ENCODE measurements around the gene CTNNA1. TPM values are rescaled to one million over a fixed set of nuclear protein-coding genes. Genes with fewer than 3 reads are reported as not detected.
"Not testable (repeated sequence)": the region's sequence is repeated elsewhere in the genome, so short reads cannot be mapped to it uniquely, and the experiment has no call there.

Gene CTNNA1
- total and polyA plus RNA-seq, 4 donors, result 208 to 295 (median 253) TPM

DNA sequence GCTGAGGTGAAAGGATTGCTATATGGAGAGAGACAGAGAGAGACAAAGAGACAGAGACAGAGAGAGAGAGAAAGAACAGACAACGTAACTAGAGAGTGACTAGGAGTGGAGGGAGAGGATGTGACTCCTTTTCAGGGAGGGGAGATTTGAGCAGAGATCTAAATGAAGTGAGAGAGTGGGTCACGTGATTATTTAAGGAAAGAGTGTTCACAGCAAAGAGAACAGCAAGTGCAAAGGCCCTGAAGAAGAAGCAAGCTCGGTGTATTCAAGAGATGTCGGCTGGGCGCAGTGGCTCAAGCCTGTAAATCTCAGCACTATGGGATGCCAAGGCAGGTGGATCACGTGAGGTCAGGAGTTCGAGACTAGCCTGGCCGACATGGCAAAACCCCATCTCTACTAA is 40.9 kb upstream of the CTNNA1 start:
- 98% methylated on average over 7 of the region's 8 CpGs for WGBS (ENCODE audit: insufficient coverage)
- Histone ChIP-seq H3K4me1 (ENCODE audit: control insufficient read depth, insufficient read depth, low read length) (peaks cover 12% of the 10 kb centered on the region), H3K9me3 (ENCODE audit: control insufficient read depth, insufficient read depth, low read length) (no peaks in the 10 kb centered on the region), H3K27ac (ENCODE audit: low read depth, low read length) (no peak overlapping the region), H3K27me3 (ENCODE audit: control insufficient read depth, insufficient read depth, low read length) (no peaks in the 10 kb centered on the region), H3K36me3 (ENCODE audit: control insufficient read depth, insufficient read depth, low read length) (no peaks in the 10 kb centered on the region), H3K4me3 (ENCODE audit: low read depth, low read length) (no peak overlapping the region)
- no peak for DNase-seq (ENCODE audit: low read depth in 4 of 6, low spot score in 6 of 6)

DNA sequence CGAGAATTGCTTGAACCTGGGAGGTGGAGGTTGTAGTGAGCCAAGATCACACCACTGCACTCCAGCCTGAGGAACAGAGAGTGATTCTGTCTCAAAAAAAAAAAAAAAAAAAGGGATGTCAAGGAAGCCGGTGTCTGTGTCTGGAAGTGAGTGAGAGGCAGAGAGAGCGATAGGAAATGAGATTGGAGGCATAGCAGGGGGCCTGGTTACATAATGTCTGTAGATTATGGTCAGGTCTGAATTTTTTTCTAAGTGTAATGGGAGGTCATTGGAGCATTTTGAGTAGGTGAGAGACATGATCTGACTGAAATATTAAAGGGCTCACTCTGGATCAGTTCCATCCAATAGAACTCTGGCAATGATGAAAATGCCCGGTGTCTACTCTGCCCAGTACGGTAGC is 40.4 kb upstream of the CTNNA1 start:
- H3K4me1 ChIP-seq (ENCODE audit: control insufficient read depth, insufficient read depth, low read length), result peaks cover 12% of the 10 kb centered on the region
- H3K36me3 ChIP-seq (ENCODE audit: control insufficient read depth, insufficient read depth, low read length), result no peaks in the 10 kb centered on the region
- no peaks in the 10 kb centered on the region for H3K9me3 ChIP-seq (ENCODE audit: control insufficient read depth, insufficient read depth, low read length)
- H3K4me3 ChIP-seq (ENCODE audit: low read depth, low read length), result no peak overlapping the region
- 81% methylated on average over 3 of the region's 5 CpGs for WGBS (ENCODE audit: insufficient coverage)
- H3K27me3 ChIP-seq (ENCODE audit: control insufficient read depth, insufficient read depth, low read length), result no peaks in the 10 kb centered on the region
- H3K27ac ChIP-seq (ENCODE audit: low read depth, low read length), result no peak overlapping the region
- no peak for DNase-seq (ENCODE audit: low read depth in 4 of 6, low spot score in 6 of 6)

DNA sequence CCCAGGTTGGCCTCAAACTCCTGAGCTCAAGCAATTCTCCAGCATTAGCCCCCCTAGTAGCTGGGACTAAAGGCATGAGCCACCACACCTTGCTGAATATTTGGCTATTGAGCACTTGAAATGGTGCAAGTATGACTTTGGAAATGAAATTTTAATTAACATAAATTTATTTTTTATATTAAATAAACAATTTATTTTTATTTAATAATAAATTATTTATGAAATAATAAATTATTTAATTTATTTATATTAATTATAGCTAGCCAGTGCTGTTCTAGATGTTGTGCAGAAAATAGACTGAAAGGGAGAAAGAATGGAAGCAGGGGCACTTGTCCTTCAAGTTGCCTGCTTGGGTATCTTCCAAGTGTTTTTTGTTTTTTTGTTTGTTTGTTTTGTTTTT is 40.0 kb upstream of the CTNNA1 start:
- DNase-seq (ENCODE audit: low read depth in 4 of 6, low spot score in 6 of 6), result no peak
- Histone ChIP-seq H3K27me3 (ENCODE audit: control insufficient read depth, insufficient read depth, low read length) (no peaks in the 10 kb centered on the region), H3K4me1 (ENCODE audit: control insufficient read depth, insufficient read depth, low read length) (peaks cover 12% of the 10 kb centered on the region), H3K4me3 (ENCODE audit: low read depth, low read length) (no peak overlapping the region), H3K36me3 (ENCODE audit: control insufficient read depth, insufficient read depth, low read length) (no peaks in the 10 kb centered on the region), H3K27ac (ENCODE audit: low read depth, low read length) (no peak overlapping the region), H3K9me3 (ENCODE audit: control insufficient read depth, insufficient read depth, low read length) (no peaks in the 10 kb centered on the region)

GRCh38 chr5:138714694-138715093 is 38.5 kb upstream of the CTNNA1 start:
- WGBS (ENCODE audit: insufficient coverage), result 80% methylated on average over 1 of the region's 3 CpGs

DNA sequence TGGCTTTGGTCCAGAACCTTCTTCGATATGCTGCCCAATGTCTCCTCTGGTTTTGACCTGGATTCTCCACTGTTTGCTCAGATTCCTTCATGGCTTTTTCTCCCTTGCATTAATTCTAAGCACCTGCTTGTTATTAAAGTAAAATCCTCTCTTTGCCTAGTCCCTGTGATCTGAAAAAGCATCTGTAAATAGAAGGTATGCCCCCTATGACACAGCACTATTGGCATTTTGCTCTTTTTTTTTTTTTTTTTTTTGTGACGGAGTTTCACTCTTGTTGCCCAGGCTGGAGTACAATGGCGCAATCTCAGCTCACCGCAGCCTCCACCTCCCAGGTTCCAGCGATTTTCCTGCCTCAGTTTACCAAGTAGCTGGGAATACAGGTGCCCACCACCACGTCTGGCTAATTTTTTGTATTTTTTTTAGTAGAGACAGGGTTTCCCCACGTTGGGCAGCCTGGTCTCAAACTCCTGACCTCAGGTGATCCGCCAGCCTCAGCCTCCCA is 37.2 kb upstream of the CTNNA1 start:
- H3K4me1 ChIP-seq (ENCODE audit: control insufficient read depth, insufficient read depth, low read length), result peaks cover 12% of the 10 kb centered on the region
- H3K9me3 ChIP-seq (ENCODE audit: control insufficient read depth, insufficient read depth, low read length); H3K4me3 ChIP-seq (ENCODE audit: low read depth, low read length); H3K27me3 ChIP-seq (ENCODE audit: control insufficient read depth, insufficient read depth, low read length); H3K27ac ChIP-seq (ENCODE audit: low read depth, low read length); DNase-seq (ENCODE audit: low read depth in 4 of 6, low spot score in 6 of 6); H3K36me3 ChIP-seq (ENCODE audit: control insufficient read depth, insufficient read depth, low read length): not testable (repeated sequence)
- WGBS (ENCODE audit: insufficient coverage), result 82% methylated on average over 6 of the region's 8 CpGs

More at GRCh38 chr5:138714694-138715093, 38.5 kb upstream of the CTNNA1 start:
- H3K36me3 ChIP-seq (ENCODE audit: control insufficient read depth, insufficient read depth, low read length), result no peaks in the 10 kb centered on the region
- H3K4me1 ChIP-seq (ENCODE audit: control insufficient read depth, insufficient read depth, low read length), result peaks cover 10% of the 10 kb centered on the region
- no peak for DNase-seq (ENCODE audit: low read depth in 4 of 6, low spot score in 6 of 6)
- H3K27me3 ChIP-seq (ENCODE audit: control insufficient read depth, insufficient read depth, low read length), result no peaks in the 10 kb centered on the region
- H3K27ac ChIP-seq (ENCODE audit: low read depth, low read length), result no peak overlapping the region
- H3K9me3 ChIP-seq (ENCODE audit: control insufficient read depth, insufficient read depth, low read length), result no peaks in the 10 kb centered on the region
- no peak overlapping the region for H3K4me3 ChIP-seq (ENCODE audit: low read depth, low read length)

GRCh38 chr5:138716456-138716924 is 36.7 kb upstream of the CTNNA1 start:
- peak overlapping the region; percentile 33 for H3K27ac ChIP-seq (ENCODE audit: low read depth, low read length)
- peaks cover 12% of the 10 kb centered on the region for H3K4me1 ChIP-seq (ENCODE audit: control insufficient read depth, insufficient read depth, low read length)
- H3K9me3 ChIP-seq (ENCODE audit: control insufficient read depth, insufficient read depth, low read length), result no peaks in the 10 kb centered on the region
- 17% methylated on average over 2 of the region's 3 CpGs for WGBS (ENCODE audit: insufficient coverage)
- no peaks in the 10 kb centered on the region for H3K27me3 ChIP-seq (ENCODE audit: control insufficient read depth, insufficient read depth, low read length)
- no peaks in the 10 kb centered on the region for H3K36me3 ChIP-seq (ENCODE audit: control insufficient read depth, insufficient read depth, low read length)
- DNase-seq (ENCODE audit: low read depth in 4 of 6, low spot score in 6 of 6), result peak in 2 of 6 donors; percentile 55 to 74
- no peak overlapping the region for H3K4me3 ChIP-seq (ENCODE audit: low read depth, low read length)

- H3K4me3 ChIP-seq (ENCODE audit: low read depth, low read length), result no peak overlapping the region
- peaks cover 12% of the 10 kb centered on the region for H3K4me1 ChIP-seq (ENCODE audit: control insufficient read depth, insufficient read depth, low read length)
- peak overlapping the region; percentile 33 for H3K27ac ChIP-seq (ENCODE audit: low read depth, low read length)
- no peaks in the 10 kb centered on the region for H3K36me3 ChIP-seq (ENCODE audit: control insufficient read depth, insufficient read depth, low read length)
- WGBS (ENCODE audit: insufficient coverage), result no CpG with 5 or more reads among the region's 3 CpGs
- H3K9me3 ChIP-seq (ENCODE audit: control insufficient read depth, insufficient read depth, low read length), result no peaks in the 10 kb centered on the region
- no peaks in the 10 kb centered on the region for H3K27me3 ChIP-seq (ENCODE audit: control insufficient read depth, insufficient read depth, low read length)
- DNase-seq (ENCODE audit: low read depth in 4 of 6, low spot score in 6 of 6), result no peak
These were observed 35.8 kb upstream of the CTNNA1 start for GRCh38 chr5:138717399-138717798.

GRCh38 chr5:138719811-138720210 is 33.4 kb upstream of the CTNNA1 start:
- peak in 2 of 6 donors; percentile 53 to 67 for DNase-seq (ENCODE audit: low read depth in 4 of 6, low spot score in 6 of 6)
- no peak overlapping the region for H3K4me3 ChIP-seq (ENCODE audit: low read depth, low read length)
- H3K4me1 ChIP-seq (ENCODE audit: control insufficient read depth, insufficient read depth, low read length), result peaks cover 21% of the 10 kb centered on the region
- no peaks in the 10 kb centered on the region for H3K9me3 ChIP-seq (ENCODE audit: control insufficient read depth, insufficient read depth, low read length)
- no peaks in the 10 kb centered on the region for H3K27me3 ChIP-seq (ENCODE audit: control insufficient read depth, insufficient read depth, low read length)
- 25% methylated on average over 1 of the region's 2 CpGs for WGBS (ENCODE audit: insufficient coverage)
- H3K36me3 ChIP-seq (ENCODE audit: control insufficient read depth, insufficient read depth, low read length), result no peaks in the 10 kb centered on the region
- peak overlapping the region; percentile 63 for H3K27ac ChIP-seq (ENCODE audit: low read depth, low read length)

DNA sequence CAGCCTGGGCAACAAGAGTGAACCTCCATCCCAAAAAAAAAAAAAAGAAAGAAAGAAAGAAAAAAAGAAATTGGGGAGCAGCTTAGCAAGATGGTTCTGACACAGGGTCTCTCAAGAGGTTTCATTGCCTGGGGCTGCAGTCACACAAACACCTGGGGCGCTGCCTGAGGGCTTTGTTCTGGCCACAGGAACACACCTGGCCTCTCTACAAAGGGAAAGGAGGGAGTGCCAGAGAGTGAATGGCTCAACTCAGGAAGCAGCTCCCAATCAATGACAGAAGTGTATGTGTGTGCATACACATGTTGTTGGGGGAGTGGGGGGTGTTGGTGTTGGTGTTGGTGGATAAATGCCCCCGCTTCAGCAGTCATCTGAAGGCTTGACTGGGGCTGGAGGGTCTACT is 32.4 kb upstream of the CTNNA1 start:
- no peaks in the 10 kb centered on the region for H3K27me3 ChIP-seq (ENCODE audit: control insufficient read depth, insufficient read depth, low read length)
- no peak overlapping the region for H3K4me3 ChIP-seq (ENCODE audit: low read depth, low read length)
- no peaks in the 10 kb centered on the region for H3K36me3 ChIP-seq (ENCODE audit: control insufficient read depth, insufficient read depth, low read length)
- 100% methylated on average over 1 of the region's 2 CpGs for WGBS (ENCODE audit: insufficient coverage)
- no peaks in the 10 kb centered on the region for H3K9me3 ChIP-seq (ENCODE audit: control insufficient read depth, insufficient read depth, low read length)
- DNase-seq (ENCODE audit: low read depth in 4 of 6, low spot score in 6 of 6), result no peak
- peaks cover 31% of the 10 kb centered on the region for H3K4me1 ChIP-seq (ENCODE audit: control insufficient read depth, insufficient read depth, low read length)
- H3K27ac ChIP-seq (ENCODE audit: low read depth, low read length), result no peak overlapping the region

DNA sequence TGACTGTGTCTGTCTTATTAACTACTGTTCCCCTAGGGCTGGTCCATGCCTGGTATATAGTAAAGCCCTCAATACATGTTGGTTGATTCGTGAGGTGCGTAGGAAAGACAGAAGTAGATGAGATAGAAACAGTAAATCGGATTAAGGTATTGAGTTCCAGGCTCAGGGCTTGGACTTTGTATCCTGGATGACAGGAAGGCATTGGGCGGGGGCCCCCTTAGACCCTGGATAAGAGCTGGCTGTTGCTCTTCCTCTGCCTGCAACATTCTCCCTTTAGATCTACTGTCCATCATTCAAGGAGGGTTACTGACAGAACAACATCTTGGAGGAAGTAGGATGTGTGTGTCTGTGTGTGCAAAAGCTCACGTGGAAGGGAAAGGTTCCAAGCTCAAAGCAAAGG is 31.2 kb upstream of the CTNNA1 start:
- DNase-seq (ENCODE audit: low read depth in 4 of 6, low spot score in 6 of 6), result no peak
- Histone ChIP-seq H3K9me3 (ENCODE audit: control insufficient read depth, insufficient read depth, low read length) (no peaks in the 10 kb centered on the region), H3K4me3 (ENCODE audit: low read depth, low read length) (no peak overlapping the region), H3K27ac (ENCODE audit: low read depth, low read length) (no peak overlapping the region), H3K4me1 (ENCODE audit: control insufficient read depth, insufficient read depth, low read length) (peaks cover 29% of the 10 kb centered on the region), H3K27me3 (ENCODE audit: control insufficient read depth, insufficient read depth, low read length) (no peaks in the 10 kb centered on the region), H3K36me3 (ENCODE audit: control insufficient read depth, insufficient read depth, low read length) (no peaks in the 10 kb centered on the region)
- WGBS (ENCODE audit: insufficient coverage), result 87% methylated on average over 4 of the region's 5 CpGs
